HCT116 (cell line): Measurements from ENCODE around the gene AGTR1. TPM values are rescaled to one million over a fixed set of nuclear protein-coding genes. Genes with fewer than 3 reads are reported as not detected.

Experiments used
- ATAC-seq: fragments of 200-7000 bp; cut with Tn5 transposase; 2 replicates; pipeline ENCODE4 v1.9.1; 2020; ENCODE audit warnings: mild to moderate bottlenecking, moderate library complexity
- BruUV-seq: library from RNA; stranded (reverse); fragments of 400-500 nt; replicated peaks from 2 replicates; lab custom pipeline; 2021; lab: Mats Ljungman, UMichigan
- CTCF ChIA-PET: fragments of 300-600 bp; sonication (Branson Sonifier 250); formaldehyde crosslinking; loops from one replicate; lab custom pipeline; 2021; ENCODE audit warnings: antibody characterized with exemption; lab: Charles Lee
- POLR2A ChIA-PET: fragments of 300-600, 350-600 bp; sonication (Branson Sonifier 250); formaldehyde crosslinking; loops from one replicate; lab custom pipeline; 2021; ENCODE audit warnings: antibody characterized with exemption; lab: Charles Lee
- RAD21 ChIA-PET, 2 experiments: fragments of 300-600 bp; sonication (Branson Sonifier 250); formaldehyde crosslinking; loops; one replicate each; lab custom pipeline; 2023; ENCODE audit warnings: low total read pairs in 2 of 2; ENCODE audit not compliant: uncharacterized antibody in 2 of 2, unreplicated experiment in 2 of 2, low non-redundant PET in 1 of 2; lab: Charles Lee
- DNase-seq: peaks from one replicate; pipeline ENCODE4 v3.0.0-alpha.2; 2010; ENCODE audit warnings: low read depth, low spot score
- H2AFZ ChIP-seq: fragments of 200-600 bp; shearing (Covaris generic), sonication (generic); 2 replicates; pipeline ENCODE4 v1.6.1; 2017; ENCODE audit warnings: low read depth, mixed run types, mixed read lengths, antibody characterized with exemption, low read length; ENCODE audit not compliant: poor library complexity, severe bottlenecking
- H3K27ac ChIP-seq: 2 replicates; pipeline ENCODE4 v1.5.1; 2012; ENCODE audit warnings: low read depth, low read length
- H3K27me3 ChIP-seq: fragments of 200-600 bp; sonication (generic); 2 replicates; pipeline ENCODE4 v1.6.1; 2016; ENCODE audit warnings: mixed run types, low read length, mixed read lengths; ENCODE audit not compliant: insufficient read depth
- H3K36me3 ChIP-seq, 2 experiments: fragments of 200-500 bp in 1 of 2; fragments of 200-600 bp in 1 of 2; sonication (Bioruptor generic) in 1 of 2; sonication (generic) in 1 of 2; 2 replicates each; pipeline versions ENCODE4 v1.5.1 to v1.6.1; 2014 to 2016; ENCODE audit warnings: low read length in 2 of 2, inconsistent platforms in 1 of 2, mixed read lengths in 1 of 2, mixed run types in 1 of 2; ENCODE audit not compliant: insufficient read depth in 2 of 2, control insufficient read depth in 1 of 2
- H3K4me1 ChIP-seq, 2 experiments: fragments of 200-600 bp in 1 of 2; sonication (generic) in 1 of 2; 2 replicates each; pipeline versions ENCODE4 v1.5.1 to v1.6.1; 2012 to 2017; ENCODE audit warnings: low read length in 2 of 2, inconsistent platforms in 1 of 2, mild to moderate bottlenecking in 1 of 2, mixed read lengths in 1 of 2, mixed run types in 1 of 2, moderate library complexity in 1 of 2; ENCODE audit not compliant: insufficient read depth in 2 of 2, control insufficient read depth in 1 of 2
- H3K4me2 ChIP-seq: fragments of 200-600 bp; sonication (generic); 2 replicates; pipeline ENCODE4 v1.6.1; 2017; ENCODE audit warnings: mixed run types, low read length, mixed read lengths
- H3K4me3 ChIP-seq, 2 experiments: fragments of 200-600 bp in 1 of 2; sonication (generic) in 1 of 2; replicated peaks in 1 of 2; 2 replicates each; pipeline ENCODE4 v1.5.1; 2011 to 2016; ENCODE audit warnings: low read length in 2 of 2, control low read depth in 1 of 2, low read depth in 1 of 2, mild to moderate bottlenecking in 1 of 2, mixed read lengths in 1 of 2, mixed run types in 1 of 2
- H3K79me2 ChIP-seq: fragments of 200-600 bp; sonication (generic); 2 replicates; pipeline ENCODE4 v1.6.1; 2017; ENCODE audit warnings: mild to moderate bottlenecking, mixed run types, low read length, moderate library complexity, mixed read lengths; ENCODE audit not compliant: insufficient read depth
- H3K9ac ChIP-seq: fragments of 200-600 bp; sonication (generic); 2 replicates; pipeline ENCODE4 v1.6.1; 2016; ENCODE audit warnings: low read length, mixed read lengths
- H3K9me2 ChIP-seq: fragments of 200-600 bp; sonication (generic), shearing (Covaris generic); 2 replicates; pipeline ENCODE4 v1.6.1; 2017; ENCODE audit warnings: mixed run types, mild to moderate bottlenecking, moderate library complexity; ENCODE audit not compliant: insufficient read depth
- H3K9me3 ChIP-seq, 2 experiments: fragments of 200-500 bp in 1 of 2; fragments of 200-600 bp in 1 of 2; sonication (Bioruptor generic) in 1 of 2; sonication (generic) in 1 of 2; 2 replicates each; pipeline ENCODE4 v1.6.1; 2014 to 2017; ENCODE audit warnings: low read length in 2 of 2, mixed read lengths in 2 of 2, inconsistent platforms in 1 of 2, low read depth in 1 of 2, mild to moderate bottlenecking in 1 of 2, mixed run types in 1 of 2, moderate library complexity in 1 of 2; ENCODE audit not compliant: control insufficient read depth in 1 of 2, insufficient read depth in 1 of 2
- H4K20me1 ChIP-seq: fragments of 200-600 bp; sonication (generic), shearing (Covaris generic); 2 replicates; pipeline ENCODE4 v1.6.1; 2017; ENCODE audit warnings: mixed run types, mild to moderate bottlenecking, moderate library complexity; ENCODE audit not compliant: insufficient read depth
- JUND ChIP-seq: IDR thresholded peaks from 2 replicates; pipeline ENCODE4 v1.6.1; 2012
- RAD21 ChIP-seq: IDR thresholded peaks from 2 replicates; pipeline ENCODE4 v1.6.1; 2012; ENCODE audit warnings: low read depth, mild to moderate bottlenecking
- SIN3A ChIP-seq: IDR thresholded peaks from 2 replicates; pipeline ENCODE4 v1.6.1; 2012; ENCODE audit warnings: low read depth
- YY1 ChIP-seq: IDR thresholded peaks from 2 replicates; pipeline ENCODE4 v1.6.1; 2011; ENCODE audit warnings: low read length, low read depth, moderate library complexity, mild to moderate bottlenecking; ENCODE audit not compliant: insufficient replicate concordance; ENCODE audit errors: extremely low read depth
- ZFX ChIP-seq: fragments of 450-650 bp; IDR thresholded peaks from 2 replicates; pipeline ENCODE4 v1.6.1; 2017
- intact Hi-C: fragments of 100-400 bp; cut with micrococcal nuclease; formaldehyde crosslinking; loops from 2 replicates; pipeline ENCODE4 v1.10.0; 2022
- total RNA-seq: library from RNA; stranded (reverse); gene quantifications from one replicate; pipeline ENCODE4 v1.2.1, GENCODE V29; 2021; ENCODE audit not compliant: unreplicated experiment
- TF ChIP-seq, protein P1 (sequence below), 3 experiments: fragments of 200-600 bp in 1 of 3; sonication (generic) in 1 of 3; IDR thresholded peaks in 2 of 3; conservative IDR thresholded peaks in 1 of 3; 2 replicates each; pipeline ENCODE4 v1.5.1; 2012 to 2017; ENCODE audit warnings: low read depth in 2 of 3, low read length in 2 of 3, antibody characterized with exemption in 1 of 3, borderline replicate concordance in 1 of 3, control low read depth in 1 of 3, mild to moderate bottlenecking in 1 of 3, mixed read lengths in 1 of 3, mixed run types in 1 of 3, moderate library complexity in 1 of 3; ENCODE audit not compliant: insufficient read depth in 1 of 3

Gene AGTR1
- total RNA-seq, 1 experiment from 2014 or later: not detected

DNA sequence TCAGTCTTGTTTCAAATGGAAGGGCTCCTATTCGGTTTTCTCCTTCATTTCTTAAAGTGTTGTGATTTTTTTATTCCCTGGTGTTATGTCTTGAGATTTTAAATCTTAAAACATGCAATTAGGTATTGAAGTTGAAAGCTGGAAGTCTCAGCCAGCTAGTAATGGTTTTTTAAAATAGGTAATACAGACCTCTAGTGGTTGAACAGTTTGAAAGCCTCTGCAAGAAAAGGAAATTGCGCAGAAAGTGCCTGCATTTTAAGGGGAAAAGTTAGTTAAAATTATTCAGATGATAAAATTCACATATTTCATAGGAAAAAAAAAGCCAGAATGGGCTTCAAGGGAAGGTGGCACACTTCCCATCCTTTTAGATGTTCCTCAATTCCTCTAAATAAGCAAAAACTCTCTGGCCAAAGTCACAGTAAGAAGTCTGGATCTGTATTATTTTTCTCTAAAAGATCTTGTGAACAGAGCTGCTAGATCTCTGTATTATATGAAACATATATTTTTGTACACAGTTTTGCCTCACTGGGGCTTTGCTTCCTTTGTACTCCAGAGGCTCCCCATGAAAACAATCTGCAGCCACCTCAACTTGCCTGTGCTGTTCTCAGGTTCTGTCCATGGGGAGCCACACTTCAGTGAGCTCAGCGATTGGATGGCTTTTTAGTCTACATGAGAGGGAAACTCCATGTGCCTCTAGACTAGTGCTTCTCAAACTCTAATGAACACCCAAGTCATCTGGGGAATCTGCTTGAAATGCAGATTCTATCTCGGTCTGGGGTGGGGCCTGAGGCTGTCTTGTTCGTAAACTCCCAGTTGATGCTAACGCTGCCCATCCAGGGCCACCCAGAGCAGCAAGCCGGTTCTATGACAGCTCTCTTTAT lies 21.5 kb downstream of the AGTR1 start:
- Histone ChIP-seq H3K9ac (no peak overlapping the region), H3K9me2 (no peaks in the 10 kb centered on the region), H3K4me1 (0 out of 4 replicates have a peak, but pooled peaks cover 0 to 4% of the 10 kb centered on the region in 2 experiments), H3K4me2 (no peak overlapping the region), H3K4me3 (no peak overlapping the region), H2AFZ (no peak overlapping the region), H3K27me3 (no peaks in the 10 kb centered on the region), H3K9me3 (no peaks in the 10 kb centered on the region), H3K79me2 (no peaks in the 10 kb centered on the region), H4K20me1 (no peaks in the 10 kb centered on the region), H3K27ac (no peak overlapping the region), H3K36me3 (no peaks in the 10 kb centered on the region)
- ChIA-PET RAD21 (interaction anchor here (2.0 to 2.6 kb wide), 2 partner anchors 339 kb away, joined by 8 to 10 read pairs; no protein-coding TSS in a partner anchor), CTCF (interaction anchor here (0.8 to 3.0 kb wide), 11 partner anchors 8 to 352 kb away, joined by 3 to 65 read pairs (median 4); no protein-coding TSS in a partner anchor), POLR2A (no interaction called here)
- TF ChIP-seq RAD21: peak; percentile 67
- TF ChIP-seq, protein P1, sequence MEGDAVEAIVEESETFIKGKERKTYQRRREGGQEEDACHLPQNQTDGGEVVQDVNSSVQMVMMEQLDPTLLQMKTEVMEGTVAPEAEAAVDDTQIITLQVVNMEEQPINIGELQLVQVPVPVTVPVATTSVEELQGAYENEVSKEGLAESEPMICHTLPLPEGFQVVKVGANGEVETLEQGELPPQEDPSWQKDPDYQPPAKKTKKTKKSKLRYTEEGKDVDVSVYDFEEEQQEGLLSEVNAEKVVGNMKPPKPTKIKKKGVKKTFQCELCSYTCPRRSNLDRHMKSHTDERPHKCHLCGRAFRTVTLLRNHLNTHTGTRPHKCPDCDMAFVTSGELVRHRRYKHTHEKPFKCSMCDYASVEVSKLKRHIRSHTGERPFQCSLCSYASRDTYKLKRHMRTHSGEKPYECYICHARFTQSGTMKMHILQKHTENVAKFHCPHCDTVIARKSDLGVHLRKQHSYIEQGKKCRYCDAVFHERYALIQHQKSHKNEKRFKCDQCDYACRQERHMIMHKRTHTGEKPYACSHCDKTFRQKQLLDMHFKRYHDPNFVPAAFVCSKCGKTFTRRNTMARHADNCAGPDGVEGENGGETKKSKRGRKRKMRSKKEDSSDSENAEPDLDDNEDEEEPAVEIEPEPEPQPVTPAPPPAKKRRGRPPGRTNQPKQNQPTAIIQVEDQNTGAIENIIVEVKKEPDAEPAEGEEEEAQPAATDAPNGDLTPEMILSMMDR (IDR thresholded peaks at IDR 0.05 in 2 of 3, conservative IDR thresholded peaks at IDR 0.05 in 1 of 3; ENCODE audit: borderline replicate concordance in 1 of 3, insufficient read depth in 1 of 3, low read depth in 2 of 3, low read length in 2 of 3): peak; percentile 38 to 61 (median 44); a peak in 5 of 6 replicates
- no peak for TF ChIP-seq ZFX
- no peak for TF ChIP-seq YY1
- TF ChIP-seq JUND: no peak
- TF ChIP-seq SIN3A: no peak
- peak; percentile 49; the same call in 1 of the 2 replicates for ATAC-seq
- intact Hi-C loops: loop anchor here (1.0 kb wide), 2 partner anchors 339 to 410 kb away; no protein-coding TSS in a partner anchor
- peak; percentile 4 for DNase-seq
- no TSS peak for BruUV-seq
